ENCODE data around the gene UBXN7. TPM values are rescaled to one million over a fixed set of nuclear protein-coding genes. Genes with fewer than 3 reads are reported as not detected.

Gene UBXN7
- total and polyA plus RNA-seq, 2 of the 13 experiments (the other 11 are each of a cell fraction or from before 2014, with no cell fraction given), result 12.5 to 15.9 TPM

- Histone ChIP-seq H3K9me3 (ENCODE audit: low read length) (no peaks in the 10 kb centered on the region), H3K4me3 (replicated peaks in 1 of 3; ENCODE audit: insufficient read depth in 1 of 3, low read depth in 2 of 3, low read length in 3 of 3) (no peak overlapping the region), H3K9ac (ENCODE audit: insufficient read depth, low read depth, low read length) (no peak overlapping the region), H3K27ac (ENCODE audit: extremely low read length, insufficient read depth, low read length) (no peak overlapping the region), H2AFZ (ENCODE audit: low read length) (no peak overlapping the region), H3K27me3 (ENCODE audit: control insufficient read depth in 1 of 2, insufficient read depth in 2 of 2, low read length in 2 of 2) (no peaks in the 10 kb centered on the region; a peak in 1 of 5 replicates), H3K4me2 (ENCODE audit: low read depth, low read length) (no peak overlapping the region), H4K20me1 (ENCODE audit: insufficient read depth, low read length) (no peaks in the 10 kb centered on the region), H3K79me2 (ENCODE audit: insufficient read depth, low read length) (no peaks in the 10 kb centered on the region), H3K36me3 (replicated peaks in 1 of 2; ENCODE audit: control insufficient read depth in 1 of 2, insufficient read depth in 2 of 2, low read length in 2 of 2) (peaks cover 14 to 35% of the 10 kb centered on the region in 2 experiments; a peak in 4 of 5 replicates), H3K4me1 (ENCODE audit: insufficient read depth, low read length) (no peaks in the 10 kb centered on the region)
- CTCF ChIA-PET (ENCODE audit: low intra/inter-chr PET ratio, low total read pairs), result no interaction called here
- no peak for DNase-seq (ENCODE audit: low spot score)
- in situ Hi-C loops (cut with HindIII; ENCODE audit: extremely low pct_ligation_motif_present, low pct_unique_long_range_greater_than_20kb) (no loop called here), intact Hi-C loops (cut with micrococcal nuclease; ENCODE audit: unreplicated experiment) (no loop called here)
- WGBS (ENCODE audit: low lambda C conversion rate), result 100% methylated on average over 3 of the region's 3 CpGs
- TF ChIP-seq TCF7L2 (IDR thresholded peaks at IDR 0.05; ENCODE audit: low read depth, low read length) (no peak), ZNF121 (CRISPR knock-in tag; IDR thresholded peaks at IDR 0.05) (peak; percentile 20; the same call in 1 of the 2 replicates), ELF1 (CRISPR knock-in tag; IDR thresholded peaks at IDR 0.05) (no peak), ZNF225 (CRISPR knock-in tag; IDR thresholded peaks at IDR 0.05) (no peak)
- ATAC-seq, result no peak
- no peak for FAIRE-seq
- POLR2A ChIA-PET, result no interaction called here
- BruUV-seq (replicated peaks), result no TSS peak
Observed at GRCh38 chr3:196390116-196390515, 42.1 kb downstream of the UBXN7 start.

- H2AFZ ChIP-seq (ENCODE audit: low read length), result no peak overlapping the region
- FAIRE-seq, result no peak
- intact Hi-C loops (cut with micrococcal nuclease; ENCODE audit: unreplicated experiment) (no loop called here), in situ Hi-C loops (cut with HindIII; ENCODE audit: extremely low pct_ligation_motif_present, low pct_unique_long_range_greater_than_20kb) (no loop called here)
- H3K27me3 ChIP-seq (ENCODE audit: control insufficient read depth in 1 of 2, insufficient read depth in 2 of 2, low read length in 2 of 2), result no peaks in the 10 kb centered on the region; a peak in 1 of 5 replicates
- no TSS peak for BruUV-seq (replicated peaks)
- H3K4me1 ChIP-seq (ENCODE audit: insufficient read depth, low read length), result no peaks in the 10 kb centered on the region
- H3K4me2 ChIP-seq (ENCODE audit: low read depth, low read length), result no peak overlapping the region
- no peak overlapping the region for H3K4me3 ChIP-seq (replicated peaks in 1 of 3; ENCODE audit: insufficient read depth in 1 of 3, low read depth in 2 of 3, low read length in 3 of 3)
- TF ChIP-seq E2F1 (CRISPR knock-in tag; IDR thresholded peaks at IDR 0.05), result no peak
- TF ChIP-seq SOX13 (IDR thresholded peaks at IDR 0.05), result no peak
- no peak for TF ChIP-seq SOX13 (CRISPR knock-in tag; conservative IDR thresholded peaks at IDR 0.05 in 1 of 2, IDR thresholded peaks at IDR 0.05 in 1 of 2)
- no peak for TF ChIP-seq ZBTB8A (CRISPR knock-in tag; IDR thresholded peaks at IDR 0.05; ENCODE audit: borderline replicate concordance, low read depth)
- no peak for TF ChIP-seq ZNF563 (CRISPR knock-in tag; IDR thresholded peaks at IDR 0.05)
- TF ChIP-seq ZBTB10 (CRISPR knock-in tag; IDR thresholded peaks at IDR 0.05; ENCODE audit: borderline replicate concordance), result no peak
- no peak for TF ChIP-seq KAT8 (CRISPR knock-in tag; IDR thresholded peaks at IDR 0.05)
- no peak for TF ChIP-seq ZNF350 (CRISPR knock-in tag; IDR thresholded peaks at IDR 0.05; ENCODE audit: borderline replicate concordance, low read depth)
- no peak for TF ChIP-seq PHF20 (CRISPR knock-in tag; IDR thresholded peaks at IDR 0.05)
- TF ChIP-seq KLF11 (CRISPR knock-in tag; IDR thresholded peaks at IDR 0.05), result no peak
- TF ChIP-seq ZNF12 (CRISPR knock-in tag; IDR thresholded peaks at IDR 0.05), result no peak
- no peaks in the 10 kb centered on the region for H3K9me3 ChIP-seq (ENCODE audit: low read length)
- WGBS (ENCODE audit: low lambda C conversion rate), result 97% methylated on average over 3 of the region's 3 CpGs
- CTCF ChIA-PET (ENCODE audit: low intra/inter-chr PET ratio, low total read pairs), result no interaction called here
- H3K79me2 ChIP-seq (ENCODE audit: insufficient read depth, low read length), result no peaks in the 10 kb centered on the region
- no peak for ATAC-seq
- no peak overlapping the region for H3K9ac ChIP-seq (ENCODE audit: insufficient read depth, low read depth, low read length)
- no peaks in the 10 kb centered on the region for H4K20me1 ChIP-seq (ENCODE audit: insufficient read depth, low read length)
- POLR2A ChIA-PET, result no interaction called here
- no peak overlapping the region for H3K27ac ChIP-seq (ENCODE audit: extremely low read length, insufficient read depth, low read length)
- no peak for DNase-seq (ENCODE audit: low spot score)
- peaks cover 14 to 30% of the 10 kb centered on the region in 2 experiments; a peak in 4 of 5 replicates for H3K36me3 ChIP-seq (replicated peaks in 1 of 2; ENCODE audit: control insufficient read depth in 1 of 2, insufficient read depth in 2 of 2, low read length in 2 of 2)
Observed at GRCh38 chr3:196388956-196389355, 43.3 kb downstream of the UBXN7 start.
